H7 (cell line): ENCODE measurements around the gene CYP2F1. TPM values are rescaled to one million over a fixed set of nuclear protein-coding genes. Genes with fewer than 3 reads are reported as not detected.
A peak's percentile ranks its signal among the peaks of the same experiment; 100 is the strongest.

Experiments
- DNase-seq: peaks from one replicate; pipeline ENCODE4 v3.0.0; 2012
- H3K27me3 ChIP-seq: 2 replicates; pipeline ENCODE4 v1.6.0; 2011; ENCODE audit warnings: mild to moderate bottlenecking, low read length; ENCODE audit not compliant: control insufficient read depth, insufficient read depth
- H3K36me3 ChIP-seq: replicated peaks from 2 replicates; pipeline ENCODE4 v1.5.1; 2011; ENCODE audit warnings: low read length; ENCODE audit not compliant: control insufficient read depth, insufficient read depth
- H3K4me3 ChIP-seq: 2 replicates; pipeline ENCODE4 v1.5.1; 2011; ENCODE audit warnings: low read depth, mild to moderate bottlenecking, control low read depth, low read length, moderate library complexity; ENCODE audit not compliant: insufficient read depth
- total RNA-seq: library from RNA; depleted of rRNA; stranded (reverse); fragments of >200 nt; shearing (Covaris generic); gene quantifications from 2 replicates; pipeline ENCODE4 v1.2.3, GENCODE V29; 2014; rRNA removed

The CYP2F1 gene
- total RNA-seq, 1 experiment from 2014 or later: 0.24 TPM

DNA sequence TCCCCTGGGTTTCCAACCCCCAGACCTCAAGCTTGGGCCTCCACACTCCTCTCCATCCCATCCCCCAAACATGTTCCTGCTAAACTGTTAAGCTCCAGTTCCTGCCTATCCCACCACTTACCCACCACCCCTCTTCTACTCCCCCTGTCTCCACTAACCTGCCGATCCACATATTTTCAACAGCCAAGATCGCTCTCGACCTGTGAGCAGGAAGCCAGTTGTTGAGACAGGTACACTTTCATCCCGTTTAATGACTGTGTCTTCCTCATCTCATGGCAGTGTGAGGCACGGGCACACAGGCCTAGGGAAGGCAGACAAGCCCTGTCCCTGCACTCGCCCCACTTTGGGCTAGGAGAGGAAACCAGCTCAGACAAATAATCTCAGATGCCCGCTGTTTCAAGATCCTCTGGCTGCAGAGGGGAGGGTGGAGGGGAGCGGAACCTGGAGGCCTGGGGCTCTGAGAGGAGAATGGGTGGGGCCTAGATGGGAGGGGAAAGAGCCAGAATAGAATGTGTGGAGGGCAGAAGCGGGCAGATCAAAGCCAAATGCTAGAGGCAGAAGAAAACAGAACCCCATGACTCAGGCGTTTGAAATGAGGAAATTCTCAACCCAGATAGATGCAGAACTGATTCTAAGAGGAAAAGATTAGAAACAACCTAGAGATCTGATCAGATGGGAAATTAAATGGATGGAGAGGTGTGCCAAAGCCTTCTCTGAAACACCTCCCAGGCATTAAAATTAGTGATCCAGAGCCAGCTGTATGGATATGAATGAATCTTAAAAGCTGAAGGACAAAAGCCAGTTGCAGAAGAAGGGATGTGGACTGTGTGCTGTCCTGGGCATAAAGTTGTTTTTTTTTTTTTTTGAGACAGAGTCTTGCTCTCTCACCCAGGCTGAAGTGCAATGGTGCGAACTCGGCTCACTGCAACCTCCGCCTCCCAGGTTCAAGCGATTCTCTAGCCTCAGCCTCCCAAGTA lies 61.9 kb downstream of the CYP2F1 start:
- peak overlapping the region; percentile 18; the same call in 1 of the 2 replicates for H3K4me3 ChIP-seq

More for the DNA sequence above, 61.9 kb downstream of the CYP2F1 start:
- peak; percentile 90 for DNase-seq
- Histone ChIP-seq H3K36me3 (no peaks in the 10 kb centered on the region), H3K27me3 (no peaks in the 10 kb centered on the region)

Other genes starting within 250 kb of the CYP2F1 start
- gene CYP2A7, start 232.2 kb upstream of the CYP2F1 start, total RNA-seq: not detected in 2 replicates
- 16.0 and 22.4 TPM in 2 replicates for gene CYP2B6, start 123.2 kb upstream of the CYP2F1 start, total RNA-seq
- 0.26 and 0.90 TPM in 2 replicates for gene CYP2A13, start 26.0 kb upstream of the CYP2F1 start, total RNA-seq
- gene CYP2S1, start 78.8 kb downstream of the CYP2F1 start, total RNA-seq: 60.4 and 108 TPM in 2 replicates
- gene AXL, start 104.8 kb downstream of the CYP2F1 start, total RNA-seq: 23.3 and 26.8 TPM in 2 replicates
- 178 and 194 TPM in 2 replicates for gene HNRNPUL1, start 149.9 kb downstream of the CYP2F1 start, total RNA-seq
- 19.6 and 20.8 TPM in 2 replicates for gene CCDC97, start 195.7 kb downstream of the CYP2F1 start, total RNA-seq
- 8.6 and 11.6 TPM in 2 replicates for gene TGFB1, start 239.5 kb downstream of the CYP2F1 start, total RNA-seq
- 1.1 and 2.9 TPM in 2 replicates for gene B9D2, start 249.7 kb downstream of the CYP2F1 start, total RNA-seq